ACHN (cell line): ENCODE data around the gene YLPM1.
"Not testable (repeated sequence)": the region's sequence is repeated elsewhere in the genome, so short reads cannot be mapped to it uniquely, and the experiment has no call there.

Source experiments
- DNase-seq: peaks from one replicate; pipeline ENCODE4 v3.0.0-alpha.2; 2015
- in situ Hi-C: cut with HindIII; loops from 2 replicates; pipeline ENCODE4 v1.10.0; 2017; ENCODE audit warnings: low sequenced_read_pairs, low pct_ligation_motif_present, low pct_unique_long_range_greater_than_20kb

The YLPM1 gene

GRCh38 chr14:74762917-74763802 lies at the start of gene YLPM1:
TSS of gene YLPM1 (plus strand) at chr14:74763316. CDS start at chr14:74763490, 174 bp downstream.
- in situ Hi-C loops, result no loop called here
- DNase-seq, result peak; percentile 94

- no peak for DNase-seq
- in situ Hi-C loops, result no loop called here
Observed at GRCh38 chr14:74713395-74713735, 49.8 kb upstream of the YLPM1 start.

GRCh38 chr14:74720526-74720925 lies 42.6 kb upstream of the YLPM1 start:
- DNase-seq, result no peak
- in situ Hi-C loops, result no loop called here

- no peak for DNase-seq
- in situ Hi-C loops, result no loop called here
Observed at GRCh38 chr14:74723134-74723533, 40.0 kb upstream of the YLPM1 start.

GRCh38 chr14:74732387-74732786 lies 30.7 kb upstream of the YLPM1 start:
- in situ Hi-C loops, result no loop called here
- no peak for DNase-seq

GRCh38 chr14:74733221-74733620 lies 29.9 kb upstream of the YLPM1 start:
- no peak for DNase-seq
- in situ Hi-C loops, result no loop called here

- in situ Hi-C loops, result no loop called here
Observed at GRCh38 chr14:74735125-74735524, 28.0 kb upstream of the YLPM1 start.

GRCh38 chr14:74737753-74738325 lies 25.3 kb upstream of the YLPM1 start:
- peak; percentile 11 for DNase-seq
- in situ Hi-C loops, result no loop called here

More at GRCh38 chr14:74735125-74735524, 28.0 kb upstream of the YLPM1 start:
- DNase-seq, result no peak

GRCh38 chr14:74739293-74740030 lies 23.7 kb upstream of the YLPM1 start:
- in situ Hi-C loops, result no loop called here
- peak; percentile 8 for DNase-seq

GRCh38 chr14:74747237-74747636 lies 15.9 kb upstream of the YLPM1 start:
- no peak for DNase-seq
- in situ Hi-C loops, result no loop called here

- DNase-seq, result no peak
- in situ Hi-C loops, result no loop called here
Observed at GRCh38 chr14:74754157-74754556, 9.0 kb upstream of the YLPM1 start.

- in situ Hi-C loops, result no loop called here
- DNase-seq, result no peak
Observed at GRCh38 chr14:74754899-74755298, 8.2 kb upstream of the YLPM1 start.

- DNase-seq, result no peak
Observed at GRCh38 chr14:74756326-74756725, 6.8 kb upstream of the YLPM1 start.

GRCh38 chr14:74758505-74758904 lies 4.6 kb upstream of the YLPM1 start:
- in situ Hi-C loops, DNase-seq: not testable (repeated sequence)

More at GRCh38 chr14:74756326-74756725, 6.8 kb upstream of the YLPM1 start:
- in situ Hi-C loops, result no loop called here

- in situ Hi-C loops, result no loop called here
Observed at GRCh38 chr14:74763803-74764531, 851 bp downstream of the YLPM1 start.

GRCh38 chr14:74765721-74766120 lies 2.6 kb downstream of the YLPM1 start:
- in situ Hi-C loops, result no loop called here

More at GRCh38 chr14:74763803-74764531, 851 bp downstream of the YLPM1 start:
- DNase-seq, result no peak

GRCh38 chr14:74771399-74771798 lies 8.3 kb downstream of the YLPM1 start:
- DNase-seq, result no peak
- in situ Hi-C loops, result no loop called here

More at GRCh38 chr14:74765721-74766120, 2.6 kb downstream of the YLPM1 start:
- no peak for DNase-seq

GRCh38 chr14:74784634-74785033 lies 21.5 kb downstream of the YLPM1 start:
- in situ Hi-C loops, result no loop called here
- DNase-seq, result no peak
